ENCODE results near the gene METTL5.

METTL5 gene

DNA sequence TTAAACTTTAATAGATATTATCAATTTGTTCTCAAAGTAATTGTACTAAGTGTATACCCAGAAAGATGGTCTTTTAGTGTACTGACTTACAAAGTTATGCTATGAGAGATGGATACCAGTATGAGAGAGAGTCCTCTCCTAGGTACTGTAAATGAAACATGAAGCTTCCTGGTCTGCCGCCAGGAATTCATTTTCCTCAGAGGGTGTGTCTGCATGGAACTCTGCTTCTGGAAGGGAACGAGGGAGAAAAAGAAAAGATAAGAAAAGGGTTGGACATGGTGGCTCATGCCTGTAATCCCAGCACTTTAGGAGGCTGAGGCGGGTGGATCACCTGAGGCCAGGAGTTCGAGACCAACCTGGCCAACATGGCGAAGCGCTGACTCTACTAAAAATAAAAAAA, 28.3 kb downstream of the METTL5 start:
- DNase-seq (ENCODE audit: extremely low spot score, insufficient read length, low read depth) (no peak), FAIRE-seq (no peak)

DNA sequence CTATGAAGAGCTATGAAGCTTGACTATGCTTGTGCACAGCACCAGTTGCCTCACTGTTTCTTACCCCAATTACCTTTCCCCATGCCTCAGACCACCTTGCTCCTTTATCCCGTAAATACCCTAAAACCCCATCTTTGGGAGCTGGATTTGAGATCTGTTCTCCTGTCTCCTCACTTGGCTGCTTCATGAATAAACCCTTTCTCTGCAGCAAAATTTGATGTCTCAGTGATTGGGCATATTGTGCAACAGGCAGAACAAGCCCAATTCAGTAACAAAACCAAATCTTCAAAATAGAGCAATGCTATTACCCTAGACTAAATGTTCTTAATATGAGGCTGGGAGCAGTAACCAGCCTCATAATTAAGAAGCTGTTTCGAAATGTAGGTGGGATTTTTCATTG, 29.5 kb downstream of the METTL5 start:
- DNase-seq (ENCODE audit: extremely low spot score, insufficient read length, low read depth) (no peak), FAIRE-seq (no peak)

DNA sequence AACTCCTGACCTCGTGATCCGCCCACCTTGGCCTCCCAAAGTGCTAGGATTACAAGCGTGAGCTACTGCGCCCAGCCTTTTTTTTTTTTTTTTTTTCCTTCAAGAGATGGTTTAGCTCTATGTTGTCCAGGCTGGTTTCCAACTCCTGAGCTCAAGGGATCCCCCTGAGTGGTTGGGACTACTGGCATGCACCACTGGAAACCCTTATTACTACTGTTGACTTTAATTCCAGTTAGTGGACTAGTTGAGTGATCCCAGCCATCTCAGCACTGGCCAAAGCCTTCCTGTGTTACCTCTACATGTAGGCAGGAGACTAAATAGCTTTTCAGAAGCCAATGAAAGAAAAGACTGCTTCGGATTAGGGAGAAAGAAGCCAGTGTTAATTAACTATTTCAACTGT, 34.1 kb downstream of the METTL5 start:
- DNase-seq (ENCODE audit: extremely low spot score, insufficient read length, low read depth) (no peak), FAIRE-seq (no peak)

DNA sequence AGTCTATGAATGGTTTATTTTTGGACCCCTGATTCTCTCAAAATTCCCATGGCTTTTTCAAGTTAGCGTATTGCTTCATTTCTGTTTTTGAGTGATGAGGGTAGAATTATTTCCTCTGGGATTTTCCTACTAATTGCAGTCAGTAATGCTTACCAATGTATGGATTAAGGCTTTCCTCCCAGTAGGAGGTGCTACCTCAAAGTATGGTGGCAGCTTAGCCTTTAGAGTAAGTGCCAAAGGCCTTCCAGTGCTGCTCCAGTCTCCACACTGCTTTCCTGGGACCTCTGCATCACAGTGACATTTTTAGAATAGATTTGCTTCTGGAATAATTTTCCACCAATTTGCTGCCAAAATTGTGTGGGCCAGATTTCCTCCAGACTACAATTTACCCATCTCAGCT, 42.2 kb downstream of the METTL5 start:
- DNase-seq (ENCODE audit: extremely low spot score, insufficient read length, low read depth) (no peak), FAIRE-seq (no peak)

DNA sequence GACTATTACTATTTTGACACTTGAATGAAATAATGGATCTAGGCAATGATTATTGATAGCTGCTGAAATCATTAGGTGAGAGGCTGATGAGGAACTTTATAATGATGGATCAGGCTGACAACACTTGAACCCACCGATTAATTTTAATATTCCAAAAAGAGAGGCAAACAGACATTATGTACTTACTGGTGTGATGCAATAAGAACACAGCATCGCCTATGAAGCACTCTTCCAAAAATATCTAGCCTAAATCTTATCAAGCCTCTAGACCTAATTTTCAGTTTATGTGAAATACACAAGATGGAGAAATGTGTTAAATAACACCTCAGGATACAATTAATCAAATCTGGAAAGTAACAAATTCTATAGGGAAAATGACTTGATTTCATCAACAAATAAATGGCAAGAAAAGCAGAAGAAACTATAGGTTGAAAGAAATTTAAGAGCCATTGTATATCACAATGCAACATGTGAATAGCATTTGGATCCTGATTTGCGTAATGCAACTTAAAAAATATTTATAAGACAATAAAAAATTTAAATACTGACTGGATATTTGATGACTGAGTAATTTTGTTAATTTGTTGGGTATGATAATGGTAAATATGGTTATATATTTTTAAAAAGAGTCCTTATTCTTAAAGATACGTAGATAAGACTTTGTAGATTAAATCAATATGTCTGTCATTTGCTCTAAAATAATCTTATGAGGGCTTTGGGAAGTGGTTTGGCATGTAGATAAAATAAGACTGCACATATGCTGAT, 43.3 kb downstream of the METTL5 start:
- no peak for FAIRE-seq
- DNase-seq (ENCODE audit: extremely low spot score, insufficient read length, low read depth): no peak

DNA sequence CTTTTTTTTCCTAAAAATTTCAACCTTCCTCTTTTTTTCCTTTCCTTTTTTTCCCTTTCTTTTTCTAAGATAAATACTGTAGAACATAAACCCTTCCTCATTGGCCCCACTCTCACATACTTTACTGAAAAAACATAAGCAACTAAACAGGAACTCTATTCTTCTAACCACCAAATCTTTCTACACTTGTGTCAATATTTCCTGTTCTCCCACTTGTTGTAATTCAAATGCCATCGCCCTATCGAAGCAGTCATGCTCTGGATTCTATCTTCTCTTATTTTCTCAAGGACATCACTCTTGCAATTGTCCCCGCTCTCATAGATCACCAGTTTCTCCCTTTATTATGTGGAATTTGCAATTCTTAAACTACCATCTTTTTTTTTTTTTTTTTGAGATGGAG, 46.3 kb downstream of the METTL5 start:
- DNase-seq (ENCODE audit: extremely low spot score, insufficient read length, low read depth): no peak
- no peak for FAIRE-seq

DNA sequence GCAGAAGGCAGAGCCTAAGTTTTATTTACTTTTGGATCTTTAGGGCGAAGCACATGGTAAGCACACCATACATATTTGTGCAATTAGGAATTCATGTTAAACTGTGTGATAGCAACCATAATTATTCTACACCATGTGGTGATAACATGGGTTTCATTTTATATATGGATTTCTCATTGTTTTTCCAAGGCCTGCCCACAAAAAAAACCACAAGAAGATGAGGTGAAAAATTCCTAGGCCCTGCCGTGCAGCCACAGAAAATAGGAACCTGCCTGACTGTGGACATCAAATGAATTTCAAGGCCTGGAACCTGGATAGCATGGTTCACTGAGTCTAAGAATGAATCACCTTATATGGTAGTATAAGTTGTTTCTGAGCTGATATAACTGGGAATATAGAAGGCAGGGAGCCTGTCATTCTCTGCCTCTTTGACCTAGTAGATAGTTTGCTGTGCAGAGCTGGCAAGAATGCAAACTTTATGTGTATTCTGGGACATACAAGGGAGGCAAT, 48.4 kb downstream of the METTL5 start:
- no peak for FAIRE-seq
- no peak for DNase-seq (ENCODE audit: extremely low spot score, insufficient read length, low read depth)

DNA sequence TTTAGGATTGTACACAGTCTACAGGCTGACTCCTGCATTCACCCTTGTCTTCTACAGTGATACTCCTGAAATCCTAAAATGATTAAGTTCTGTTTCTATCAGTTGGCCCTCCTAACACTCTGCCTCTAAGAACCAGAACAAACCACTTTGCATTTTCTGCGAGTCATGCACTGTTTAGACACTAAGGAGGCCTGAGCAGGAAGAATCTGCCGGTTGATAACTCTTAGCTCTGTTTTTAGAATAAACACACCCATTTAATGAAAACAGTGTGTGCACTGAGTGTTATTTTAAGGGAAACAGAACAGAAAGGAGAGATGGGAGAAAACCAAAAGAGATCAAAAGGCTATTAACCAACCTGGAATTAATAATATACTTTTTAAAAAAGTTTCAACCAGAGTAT, 48.9 kb downstream of the METTL5 start:
- DNase-seq (ENCODE audit: extremely low spot score, insufficient read length, low read depth) (no peak), FAIRE-seq (no peak)

DNA sequence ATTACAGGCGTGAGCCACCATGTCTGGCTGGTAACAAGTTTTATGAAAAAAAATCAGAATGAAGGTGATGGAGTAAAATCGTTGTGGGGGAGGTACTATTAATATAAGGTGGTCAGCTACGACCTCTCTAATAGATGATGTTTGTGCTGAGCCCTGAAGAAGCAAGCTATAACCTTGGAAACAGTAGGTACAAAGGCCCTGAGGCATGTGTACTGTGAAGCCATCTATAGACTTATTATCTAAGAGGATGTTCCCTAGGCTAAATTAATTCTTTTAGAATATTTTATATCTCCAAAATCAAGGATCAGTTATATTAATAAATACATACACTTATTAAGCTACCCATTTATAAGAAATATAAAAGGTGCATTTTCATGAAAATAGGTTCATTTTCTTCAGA, 49.4 kb downstream of the METTL5 start:
- no peak for FAIRE-seq
- no peak for DNase-seq (ENCODE audit: extremely low spot score, insufficient read length, low read depth)

DNA sequence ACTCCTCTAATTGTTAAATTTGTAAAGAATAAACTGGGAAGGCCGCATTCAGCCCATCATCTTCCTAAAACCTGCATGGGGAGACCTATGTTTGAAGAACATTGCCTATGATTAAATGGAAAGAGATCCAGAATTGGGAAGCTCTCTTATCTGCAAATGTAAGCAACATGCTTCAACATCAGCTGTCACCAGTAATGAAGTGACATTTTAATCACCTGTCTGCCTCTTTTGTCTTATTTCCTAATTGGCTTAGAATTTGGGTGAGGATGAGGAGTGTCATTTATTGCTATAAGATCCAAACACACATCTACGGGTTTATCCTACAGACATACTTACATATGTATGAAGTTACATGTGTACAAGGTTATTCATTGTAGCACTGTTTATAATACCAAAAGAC, 52.1 kb downstream of the METTL5 start:
- DNase-seq (ENCODE audit: extremely low spot score, insufficient read length, low read depth) (no peak), FAIRE-seq (no peak)

DNA sequence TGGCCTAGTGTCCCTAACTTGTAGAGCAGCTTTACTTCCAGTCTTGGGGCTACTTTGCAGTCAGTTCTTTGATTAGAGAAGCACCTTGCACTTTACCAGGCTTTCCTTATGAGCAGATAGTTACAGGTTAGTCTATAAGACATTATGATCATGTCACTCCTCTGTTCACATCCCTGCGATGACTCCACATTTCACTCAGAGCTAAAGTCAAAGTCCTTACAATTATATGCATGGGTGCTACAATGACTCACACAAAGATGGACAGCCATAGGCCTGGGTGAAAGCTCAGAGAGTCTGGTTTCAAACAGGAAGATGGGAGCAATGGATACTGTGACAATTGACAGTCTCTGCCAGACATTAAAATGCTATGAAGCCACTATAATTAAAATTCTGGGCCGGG, 53.1 kb downstream of the METTL5 start:
- FAIRE-seq (no peak), DNase-seq (ENCODE audit: extremely low spot score, insufficient read length, low read depth) (no peak)

DNA sequence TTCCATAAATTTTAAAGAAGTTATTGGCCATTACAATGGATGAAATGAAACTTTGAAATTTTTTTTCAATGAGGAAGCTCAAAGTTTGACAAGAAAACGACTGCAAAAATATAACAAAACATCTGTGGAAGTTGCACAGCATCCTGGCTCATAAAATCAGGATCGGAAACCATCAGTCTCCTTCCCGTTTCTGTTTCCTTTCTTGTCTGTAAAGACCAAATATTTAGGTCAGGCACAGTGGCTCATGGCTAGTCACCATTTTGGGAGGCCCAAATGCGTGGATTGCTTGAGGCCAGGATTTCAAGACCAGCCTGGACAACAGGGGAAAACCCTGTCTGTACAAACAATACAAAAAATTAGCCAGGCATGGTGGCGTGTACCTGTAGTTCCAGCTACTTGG, 53.7 kb downstream of the METTL5 start:
- DNase-seq (ENCODE audit: extremely low spot score, insufficient read length, low read depth): no peak
- no peak for FAIRE-seq

DNA sequence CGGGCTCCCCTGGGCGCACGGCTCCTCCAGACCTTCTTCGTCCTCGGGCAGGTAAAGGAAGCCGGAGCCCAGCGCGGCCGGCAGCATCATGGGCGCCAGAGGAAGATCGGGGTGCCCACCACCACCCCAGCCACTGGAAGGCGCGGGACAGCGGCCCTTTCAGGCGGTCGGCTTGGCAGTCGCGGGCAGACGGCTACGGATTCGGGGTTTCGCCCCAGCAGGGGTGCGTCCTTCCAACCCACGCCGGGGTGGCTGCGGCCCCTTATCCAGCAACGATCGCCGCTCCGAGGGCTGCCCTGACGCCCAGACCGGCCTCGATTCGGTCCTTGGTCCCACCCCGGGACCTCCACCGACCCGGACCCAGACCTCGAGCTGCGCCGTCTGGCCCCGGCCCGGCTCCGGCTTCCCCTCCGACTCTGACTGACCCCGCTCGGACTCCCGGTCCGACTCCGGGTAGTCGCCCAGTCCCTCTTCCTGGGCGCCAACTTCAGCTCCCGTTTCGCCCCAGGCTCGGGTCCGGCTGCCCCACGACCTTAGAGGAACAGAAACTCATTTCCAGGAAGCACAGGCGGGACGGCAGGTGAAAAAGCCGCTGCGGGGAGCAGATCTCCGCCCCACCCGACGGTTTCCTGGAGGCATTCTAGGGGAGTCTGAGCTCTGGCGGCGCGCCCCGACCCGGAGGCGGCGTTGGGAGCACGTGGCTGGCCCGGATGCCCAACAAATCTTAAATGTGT, 56.3 kb downstream of the METTL5 start:
- DNase-seq (ENCODE audit: extremely low spot score, insufficient read length, low read depth): no peak
- FAIRE-seq: no peak

DNA sequence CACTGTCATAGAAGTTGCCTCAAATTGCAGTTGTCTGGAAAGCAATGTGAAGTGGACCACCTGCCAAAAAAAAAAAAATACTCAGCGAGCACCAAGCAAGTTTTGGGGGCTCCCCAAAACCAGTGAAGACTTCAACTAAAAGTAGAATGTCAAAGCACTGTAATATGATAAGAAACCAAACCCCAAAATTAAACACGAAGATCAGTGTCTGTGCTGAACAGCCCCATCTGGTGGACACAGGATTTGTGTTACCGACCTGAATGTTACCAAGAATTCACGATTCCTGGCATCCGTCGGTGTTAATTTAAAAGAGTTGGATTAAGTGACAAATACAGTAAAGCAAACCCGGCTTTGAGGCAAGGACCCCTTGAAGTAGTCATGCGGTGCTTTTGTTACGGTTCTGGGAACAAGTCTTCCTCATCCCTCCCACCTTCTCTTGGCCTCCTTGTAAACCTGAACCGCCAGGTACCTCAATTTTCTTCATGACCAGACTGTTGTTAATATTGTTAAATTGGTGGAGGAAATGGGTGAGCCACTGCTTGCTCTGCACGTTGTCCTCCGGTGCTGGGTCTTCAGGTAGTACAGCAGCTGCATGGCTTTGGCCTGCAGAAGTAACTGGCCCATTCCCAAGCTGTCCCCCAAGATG, 57.3 kb downstream of the METTL5 start:
- DNase-seq (ENCODE audit: extremely low spot score, insufficient read length, low read depth) (no peak), FAIRE-seq (peak; percentile 83)

DNA sequence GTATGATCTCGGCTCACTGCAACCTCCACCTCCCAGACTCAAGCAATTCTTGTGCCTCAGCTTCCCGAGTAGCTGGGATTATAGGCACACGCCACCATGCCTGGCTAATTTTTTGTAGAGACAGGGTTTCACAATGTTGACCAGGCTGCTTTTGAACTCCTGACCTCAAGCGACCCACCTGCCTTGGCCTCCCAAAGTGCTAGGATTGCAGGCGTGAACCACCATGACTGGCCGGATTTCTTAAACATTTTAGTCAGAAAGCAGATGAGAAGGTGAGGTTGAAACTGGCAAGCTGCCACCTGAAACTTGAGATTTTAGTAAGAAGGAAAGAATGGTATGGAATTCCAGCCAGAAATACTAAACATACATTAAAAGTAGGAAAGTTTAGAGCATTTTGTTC, 59.2 kb downstream of the METTL5 start:
- DNase-seq (ENCODE audit: extremely low spot score, insufficient read length, low read depth) (no peak), FAIRE-seq (no peak)

DNA sequence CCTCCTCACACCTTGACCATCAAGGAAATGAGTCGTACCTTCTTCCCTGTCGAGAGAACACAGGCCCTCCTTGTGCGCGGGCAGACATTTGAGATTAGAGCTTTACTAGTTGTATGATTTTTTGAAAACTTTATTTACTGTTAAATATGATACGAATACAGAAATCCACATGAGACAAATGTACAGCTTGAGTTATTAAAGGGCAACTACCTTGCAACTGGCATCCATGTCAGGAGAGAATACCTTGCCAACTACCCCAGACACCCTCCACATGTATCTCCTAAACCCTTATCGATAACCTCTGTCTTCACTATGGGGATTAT, 62.8 kb downstream of the METTL5 start:
- FAIRE-seq (no peak), DNase-seq (ENCODE audit: extremely low spot score, insufficient read length, low read depth) (no peak)
